Measurements from ENCODE around the gene CAPN13.

CAPN13 gene

DNA sequence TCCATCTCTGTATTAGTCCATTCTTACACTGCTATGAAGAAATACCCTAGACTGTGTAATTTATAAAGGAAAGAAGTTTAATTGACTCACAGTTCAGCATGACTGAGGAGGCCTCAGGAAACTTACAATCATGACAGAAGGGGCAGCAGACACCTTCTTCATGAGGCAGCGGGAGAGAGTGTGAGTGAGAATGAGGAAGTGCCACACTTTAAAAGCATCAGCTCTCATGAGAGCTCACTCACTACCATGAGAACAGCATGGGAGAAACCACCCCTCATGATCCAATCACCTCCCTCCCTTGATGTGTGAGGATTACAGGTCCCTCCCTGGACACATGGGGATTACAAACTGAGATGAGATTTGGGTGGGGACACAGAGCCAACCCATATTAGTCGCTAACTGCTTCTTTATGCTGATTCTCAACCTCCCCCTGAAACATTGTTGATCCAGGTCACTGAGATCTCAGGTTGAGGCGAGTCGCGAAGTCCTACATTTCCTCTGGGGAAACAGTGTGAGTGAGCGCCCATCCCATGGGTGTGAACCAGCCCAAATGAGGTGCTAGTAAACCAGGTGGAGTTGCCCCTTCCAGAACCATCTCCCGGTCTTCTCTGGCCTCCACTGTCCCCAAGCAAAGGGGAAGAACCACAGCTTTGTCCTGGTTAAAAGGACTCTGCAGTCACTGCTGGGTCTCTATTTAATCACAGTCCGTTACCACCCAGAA, 123.8 kb downstream of the CAPN13 start:
- no peak for DNase-seq (ENCODE audit: low spot score)

DNA sequence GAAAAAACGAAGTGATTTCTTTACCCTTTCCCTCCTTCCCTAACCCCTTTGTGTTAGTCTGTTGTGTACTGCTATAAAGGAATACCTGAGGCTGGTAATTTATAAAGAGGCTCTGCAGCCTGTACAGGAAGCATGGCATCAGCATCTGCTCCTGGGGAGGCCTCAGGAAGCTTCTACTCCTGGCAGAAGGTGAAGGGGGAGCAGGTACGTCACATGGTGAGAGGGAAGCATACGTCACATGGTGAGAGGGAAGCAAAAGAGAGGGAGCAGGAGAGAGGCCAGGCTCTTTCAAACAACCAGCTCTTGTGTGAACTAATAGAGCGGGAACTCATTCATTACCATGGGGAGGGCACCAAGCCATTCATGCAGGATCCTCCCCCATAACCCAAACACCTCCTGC, 126.2 kb downstream of the CAPN13 start:
- no peak for DNase-seq (ENCODE audit: low spot score)

DNA sequence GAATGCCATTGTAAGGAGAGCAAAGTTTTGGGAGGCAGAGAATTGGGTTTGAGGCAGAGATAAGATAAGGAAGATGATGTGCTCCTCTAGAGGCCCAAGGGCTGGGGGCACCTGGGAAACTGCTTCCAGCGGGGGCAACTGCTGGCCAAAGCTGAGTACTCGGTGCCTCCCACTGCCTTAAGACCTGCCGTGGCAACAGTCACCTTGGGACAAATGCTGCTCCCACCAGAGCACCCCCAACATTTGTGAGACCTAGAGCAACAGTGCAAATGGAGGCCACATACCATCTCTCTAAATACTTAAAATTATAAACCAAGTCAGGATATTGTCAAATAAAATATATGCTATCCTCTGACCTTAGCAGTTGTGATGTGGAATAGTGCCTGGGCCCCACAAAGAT, 127.1 kb downstream of the CAPN13 start:
- DNase-seq (ENCODE audit: low spot score): no peak

DNA sequence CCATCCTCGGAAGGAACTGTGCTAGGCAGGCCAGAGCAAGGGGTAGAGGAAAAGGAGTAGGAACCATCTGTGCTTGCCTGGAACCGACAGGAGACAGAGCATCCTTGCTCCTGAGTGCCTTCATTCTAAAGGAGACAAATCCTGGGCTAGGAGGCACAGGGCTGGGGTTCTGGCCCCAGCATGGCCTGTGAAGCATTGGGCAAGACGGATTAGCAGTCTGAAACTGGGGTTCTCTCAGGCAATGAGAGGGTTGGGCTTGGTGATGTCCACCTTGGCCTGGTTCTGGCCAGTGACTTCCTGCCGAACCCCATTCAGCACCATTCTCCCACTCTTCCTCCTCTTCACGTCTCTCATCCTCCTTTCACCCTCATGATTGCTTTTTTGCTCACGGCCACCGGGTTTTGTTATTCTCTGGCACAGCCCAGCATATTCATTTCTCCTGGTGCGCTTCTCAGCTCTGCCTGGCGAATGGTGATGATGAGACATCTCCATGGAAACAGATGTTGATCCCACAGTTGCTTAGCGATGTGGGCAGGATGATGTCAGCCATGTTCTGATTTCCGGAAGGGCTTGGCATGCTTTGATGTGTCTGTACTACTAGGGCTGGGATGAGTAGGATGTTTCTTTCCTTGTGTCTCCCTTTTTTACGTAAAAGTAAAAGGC, 127.7 kb downstream of the CAPN13 start:
- no peak for DNase-seq (ENCODE audit: low spot score)

- no peak for DNase-seq (ENCODE audit: low spot score)
Observed at GRCh38 chr2:30678410-30679137, 128.7 kb downstream of the CAPN13 start.

- no peak for DNase-seq (ENCODE audit: low spot score)
Observed at GRCh38 chr2:30677861-30678385, 129.3 kb downstream of the CAPN13 start.

DNA sequence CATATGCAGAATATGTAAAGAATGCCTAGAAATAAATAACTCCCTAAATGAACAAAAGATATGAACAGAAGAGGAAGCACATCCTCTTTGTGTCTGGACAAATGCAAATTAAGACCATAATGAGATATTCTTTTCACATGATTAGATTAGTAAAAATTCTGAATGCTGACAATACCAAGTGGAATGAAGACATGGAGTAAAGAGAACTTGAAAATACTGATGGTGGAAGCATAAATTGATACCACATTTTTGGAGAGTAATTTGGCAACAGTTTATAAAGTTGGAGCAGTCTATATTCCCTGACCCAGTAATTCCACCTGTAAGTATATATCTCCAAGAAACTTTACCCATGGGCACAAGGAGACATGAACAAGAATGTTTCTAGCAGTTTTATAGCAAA, 130.0 kb downstream of the CAPN13 start:
- no peak for DNase-seq (ENCODE audit: low spot score)

GRCh38 chr2:30675758-30676157, 131.5 kb downstream of the CAPN13 start:
- DNase-seq (ENCODE audit: low spot score): no peak

- DNase-seq (ENCODE audit: low spot score): no peak
Observed at GRCh38 chr2:30673127-30673526, 134.1 kb downstream of the CAPN13 start.

All from CD4-positive, alpha-beta T cell treated with Interleukin-6 at 100 ng/mL for 8 hours (primary cell).